Lower leg skin (tissue), 4 donors: ENCODE measurements around the gene SEMA6B. TPM values are rescaled to one million over a fixed set of nuclear protein-coding genes. Genes with fewer than 3 reads are reported as not detected.

ENCODE experiments used
- DNase-seq, 2 donors: peaks; one replicate each; pipeline ENCODE4 v3.0.0-alpha.2; 2019; ENCODE audit warnings: low spot score in 2 of 2
- H3K4me3 ChIP-seq: fragments of 200-600 bp; sonication (generic); 2 replicates; pipeline ENCODE4 v1.5.1; 2017; ENCODE audit warnings: mild to moderate bottlenecking, low read depth; ENCODE audit not compliant: poor library complexity, severe bottlenecking
- CTCF ChIP-seq, 3 donors: fragments of 450-650 bp; IDR thresholded peaks; one replicate each; pipeline ENCODE4 v1.5.1; 2016; ENCODE audit warnings: antibody characterized with exemption in 3 of 3, mild to moderate bottlenecking in 3 of 3, moderate library complexity in 2 of 3
- POLR2A ChIP-seq, 2 donors: fragments of 450-650 bp; IDR thresholded peaks; one replicate each; pipeline ENCODE4 v1.6.1; 2016 to 2017; ENCODE audit warnings: antibody characterized with exemption in 2 of 2, mild to moderate bottlenecking in 1 of 2, moderate library complexity in 1 of 2
- WGBS, 2 donors: methylation state at CpG; one replicate each; pipeline ENCODE4 v1.1.5; 2018; 5-methylcytosine and 5-hydroxymethylcytosine counted together
- intact Hi-C: fragments of 100-400 bp; cut with DNase I; formaldehyde crosslinking; loops from one replicate; pipeline ENCODE4 v1.15.0; 2023; ENCODE audit warnings: low total_unique reads
- total RNA-seq, 4 donors: library from RNA; depleted of rRNA; stranded (reverse); fragments of >200 nt; gene quantifications; one replicate each; pipeline ENCODE4 v1.1.0, GENCODE V29; 2016

Gene SEMA6B
- total RNA-seq, 4 donors from 2014 or later, result 3.3 to 6.0 (median 3.6) TPM

- intact Hi-C loops, result no loop called here
- no peak for DNase-seq
- H3K4me3 ChIP-seq, result no peak overlapping the region
- TF ChIP-seq POLR2A (IDR thresholded peaks at IDR 0.05), result no peak
- TF ChIP-seq CTCF (IDR thresholded peaks at IDR 0.05), result no peak
- 63 to 65% methylated on average over 11 of the region's 11 CpGs for WGBS, 2 donors
Observed at GRCh38 chr19:4578552-4579248, 19.2 kb upstream of the SEMA6B start.

GRCh38 chr19:4577020-4577782, 17.7 kb upstream of the SEMA6B start:
- DNase-seq, result no peak
- intact Hi-C loops, result no loop called here
- no peak overlapping the region for H3K4me3 ChIP-seq
- no peak for TF ChIP-seq POLR2A (IDR thresholded peaks at IDR 0.05)
- TF ChIP-seq CTCF (IDR thresholded peaks at IDR 0.05), result no peak
- 81% methylated on average over 5 of the region's 5 CpGs for WGBS, 2 donors

- H3K4me3 ChIP-seq, result no peak overlapping the region
- WGBS, 2 donors, result 49% methylated on average over 17 of the region's 17 CpGs
- DNase-seq, result peak; percentile 34 to 94
- intact Hi-C loops, result no loop called here
- TF ChIP-seq CTCF (IDR thresholded peaks at IDR 0.05) (peak in 1 of 3 donors; percentile 21), POLR2A (IDR thresholded peaks at IDR 0.05) (no peak)
Observed at GRCh38 chr19:4576016-4576933, 16.8 kb upstream of the SEMA6B start.

- WGBS, 2 donors, result 26 to 28% methylated on average over 19 of the region's 19 CpGs
- intact Hi-C loops, result no loop called here
- H3K4me3 ChIP-seq, result no peak overlapping the region
- DNase-seq, result peak in 1 of 2 donors; percentile 90
- no peak for TF ChIP-seq POLR2A (IDR thresholded peaks at IDR 0.05)
- TF ChIP-seq CTCF (IDR thresholded peaks at IDR 0.05), result no peak
Observed at GRCh38 chr19:4575267-4576015, 16.0 kb upstream of the SEMA6B start.

GRCh38 chr19:4573682-4574081, 14.2 kb upstream of the SEMA6B start:
- intact Hi-C loops, result loop anchor here (5.0 kb wide), 1 partner anchor 64 kb away; the partner anchor contains the start of gene TNFAIP8L1
- DNase-seq, result no peak
- WGBS, 2 donors, result 77 to 83% methylated on average over 6 of the region's 6 CpGs
- no peak overlapping the region for H3K4me3 ChIP-seq
- TF ChIP-seq CTCF (IDR thresholded peaks at IDR 0.05) (no peak), POLR2A (IDR thresholded peaks at IDR 0.05) (no peak)
